Fibroblast of upper back skin (primary cell): ENCODE results near the gene GABRD.
"Not testable (repeated sequence)": the region's sequence is repeated elsewhere in the genome, so short reads cannot be mapped to it uniquely, and the experiment has no call there.

Source experiments
- DNase-seq: peaks from one replicate; pipeline ENCODE4 v3.0.0-alpha.2; 2013

GABRD gene

DNA sequence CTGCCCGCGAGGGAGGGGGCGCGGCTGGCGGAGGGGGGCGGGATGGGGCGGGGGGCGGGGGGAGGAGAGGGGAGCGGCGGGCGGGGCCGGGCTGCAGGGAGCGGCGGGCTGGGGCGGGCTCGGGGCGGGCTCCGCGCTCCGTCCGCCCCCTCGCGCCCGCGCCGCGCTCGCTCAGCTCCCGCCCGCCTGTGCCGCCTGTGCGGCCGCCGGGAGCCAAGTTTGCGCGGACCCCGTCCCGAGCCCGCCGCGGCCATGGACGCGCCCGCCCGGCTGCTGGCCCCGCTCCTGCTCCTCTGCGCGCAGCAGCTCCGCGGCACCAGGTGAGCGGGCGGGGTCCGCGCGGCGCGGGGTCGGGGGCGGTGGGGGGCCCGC, at the start of gene GABRD:
Gene GABRD (plus strand): TSS at position 174 of the 372 bp plus-strand sequence. CDS start 79 bp downstream, at position 253.
- DNase-seq: no peak

DNA sequence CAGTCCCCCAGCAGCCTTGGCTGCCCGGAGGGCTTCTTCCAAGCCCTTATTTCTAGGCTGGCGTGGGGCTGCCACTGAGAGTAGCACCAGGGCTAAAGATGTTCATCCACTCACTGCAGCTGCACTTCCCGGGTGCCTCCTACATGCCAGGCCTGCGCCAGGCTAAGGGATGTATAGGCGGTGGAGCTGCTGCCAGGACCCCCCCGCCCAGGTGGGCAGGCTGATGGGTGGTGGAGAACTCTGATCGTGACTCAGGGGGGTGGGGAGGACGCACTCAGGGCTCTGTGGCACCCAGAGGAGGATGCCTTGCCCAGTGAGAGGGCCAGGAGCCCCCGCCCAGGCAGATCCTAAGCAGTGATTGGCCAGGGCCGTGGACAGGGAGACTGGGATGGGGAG, 49.6 kb upstream of the GABRD start:
- DNase-seq: no peak

GRCh38 chr1:1969953-1970716, 49.0 kb upstream of the GABRD start:
- DNase-seq: no peak

DNA sequence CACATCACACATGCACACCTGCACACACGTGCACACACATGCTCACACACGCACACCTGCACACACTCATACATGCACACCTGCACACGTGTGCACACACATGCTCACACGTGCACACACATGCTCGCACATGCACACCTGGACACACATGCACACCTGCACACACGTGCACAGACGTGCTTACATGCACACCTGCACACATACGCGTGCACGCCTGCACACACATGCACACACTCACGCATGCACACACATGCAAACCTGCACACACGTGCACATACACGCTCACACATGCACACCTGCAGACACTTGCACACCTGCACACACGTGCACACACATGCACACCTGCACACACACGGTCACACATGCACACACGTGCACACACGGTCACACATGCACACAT, 48.1 kb upstream of the GABRD start:
- no peak for DNase-seq

GRCh38 chr1:1971688-1972087, 47.5 kb upstream of the GABRD start:
- no peak for DNase-seq

- DNase-seq: no peak
Observed at GRCh38 chr1:1972976-1973715, 46.0 kb upstream of the GABRD start.

DNA sequence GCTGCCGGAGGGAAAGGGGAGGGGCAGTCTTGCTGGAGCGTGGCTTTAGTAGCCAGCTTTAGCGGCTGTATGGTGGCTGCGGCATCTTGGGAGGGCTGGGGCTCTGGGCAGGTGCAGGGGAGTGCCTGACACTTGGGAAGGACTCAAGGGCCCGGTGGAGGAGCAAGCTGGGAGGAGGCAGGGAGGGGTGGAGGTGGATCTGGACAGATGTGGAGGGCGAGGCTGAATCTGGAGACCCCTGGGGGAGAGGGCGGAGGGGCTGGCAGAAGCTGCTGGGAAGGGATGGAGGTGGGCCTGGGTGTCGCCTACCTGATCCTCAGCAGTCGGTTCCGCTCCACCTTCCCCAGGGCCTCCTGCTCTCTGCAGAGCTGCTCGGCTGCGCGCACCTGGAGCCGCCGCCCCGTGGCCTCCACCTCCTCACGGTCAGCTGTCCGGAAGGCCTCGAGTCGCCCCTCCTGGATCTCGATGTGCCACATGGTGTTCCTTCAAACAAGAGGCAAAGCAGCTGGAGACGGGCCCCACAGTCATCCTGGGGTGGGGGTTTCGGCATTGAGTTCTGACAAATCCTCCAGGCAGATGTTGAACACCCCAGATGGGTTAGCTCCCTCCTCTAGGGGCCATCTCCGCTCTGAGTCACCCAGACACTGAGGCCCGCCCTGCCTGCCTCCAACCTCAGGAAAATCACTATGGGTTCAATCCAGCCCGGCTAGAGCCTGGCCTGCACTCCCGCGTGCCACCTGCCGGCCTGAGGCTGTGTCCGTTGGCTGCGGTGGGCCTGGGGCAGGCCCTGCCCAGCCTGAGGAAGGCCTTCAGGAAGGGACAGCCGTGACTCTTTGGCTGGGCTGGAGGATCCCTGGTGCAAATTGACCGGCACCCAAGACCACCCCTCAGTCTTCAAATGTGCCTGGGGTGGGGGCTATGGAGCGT, 45.2 kb upstream of the GABRD start:
- DNase-seq: no peak

GRCh38 chr1:1974834-1975233, 44.3 kb upstream of the GABRD start:
- DNase-seq: no peak

GRCh38 chr1:1975535-1975934, 43.6 kb upstream of the GABRD start:
- DNase-seq: no peak

- no peak for DNase-seq
Observed at GRCh38 chr1:1976031-1976430, 43.1 kb upstream of the GABRD start.

DNA sequence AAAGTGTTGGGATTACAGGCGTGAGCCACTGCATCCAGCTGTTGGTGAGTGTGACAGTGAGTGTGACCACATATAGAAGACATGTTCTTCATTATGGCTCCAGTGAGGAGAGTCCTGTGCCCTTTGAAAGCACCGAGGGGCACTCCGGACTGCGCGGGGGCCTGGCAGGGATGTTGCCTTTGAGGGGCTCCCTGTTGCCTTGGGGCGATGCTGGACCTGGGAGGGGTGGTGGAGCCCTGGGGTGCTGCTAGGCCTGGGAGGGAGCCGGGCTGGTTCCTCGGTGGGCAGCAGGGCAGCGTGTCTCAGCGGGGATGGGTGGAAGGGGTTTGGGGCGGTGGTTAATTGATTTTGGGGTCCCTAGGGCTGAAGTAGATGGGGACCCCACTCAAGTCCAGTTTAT, 41.0 kb upstream of the GABRD start:
- no peak for DNase-seq

GRCh38 chr1:1978690-1979481, 40.3 kb upstream of the GABRD start:
- DNase-seq: not testable (repeated sequence)

DNA sequence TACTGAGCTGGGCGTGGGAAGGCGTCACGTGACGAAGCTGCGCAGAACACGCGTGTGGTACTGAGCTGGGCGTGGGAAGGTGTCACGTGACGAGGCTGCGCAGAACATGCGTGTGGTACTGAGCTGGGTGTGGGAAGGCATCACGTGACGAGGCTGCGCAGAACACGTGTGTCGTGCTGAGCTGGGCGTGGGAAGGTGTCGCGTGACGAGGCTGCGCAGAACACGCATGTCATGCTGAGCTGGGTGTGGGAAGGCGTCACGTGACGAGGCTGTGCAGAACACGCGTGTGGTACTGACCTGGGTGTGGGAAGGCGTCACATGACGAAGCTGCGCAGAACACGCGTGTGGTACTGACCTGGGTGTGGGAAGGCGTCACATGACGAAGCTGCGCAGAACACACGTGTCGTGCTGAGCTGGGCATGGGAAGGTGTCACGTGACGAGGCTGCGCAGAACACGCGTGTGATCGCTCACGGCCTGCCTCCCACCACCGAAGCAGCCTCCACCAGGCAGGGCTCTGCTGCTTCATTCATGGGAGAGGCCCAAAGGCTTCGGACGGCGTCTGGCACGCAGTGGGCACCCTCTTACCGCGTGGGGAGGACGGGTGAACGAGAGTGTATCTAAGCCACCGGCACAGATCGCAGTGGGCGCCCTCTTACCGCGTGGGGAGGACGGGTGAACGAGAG, 39.5 kb upstream of the GABRD start:
- DNase-seq: no peak

DNA sequence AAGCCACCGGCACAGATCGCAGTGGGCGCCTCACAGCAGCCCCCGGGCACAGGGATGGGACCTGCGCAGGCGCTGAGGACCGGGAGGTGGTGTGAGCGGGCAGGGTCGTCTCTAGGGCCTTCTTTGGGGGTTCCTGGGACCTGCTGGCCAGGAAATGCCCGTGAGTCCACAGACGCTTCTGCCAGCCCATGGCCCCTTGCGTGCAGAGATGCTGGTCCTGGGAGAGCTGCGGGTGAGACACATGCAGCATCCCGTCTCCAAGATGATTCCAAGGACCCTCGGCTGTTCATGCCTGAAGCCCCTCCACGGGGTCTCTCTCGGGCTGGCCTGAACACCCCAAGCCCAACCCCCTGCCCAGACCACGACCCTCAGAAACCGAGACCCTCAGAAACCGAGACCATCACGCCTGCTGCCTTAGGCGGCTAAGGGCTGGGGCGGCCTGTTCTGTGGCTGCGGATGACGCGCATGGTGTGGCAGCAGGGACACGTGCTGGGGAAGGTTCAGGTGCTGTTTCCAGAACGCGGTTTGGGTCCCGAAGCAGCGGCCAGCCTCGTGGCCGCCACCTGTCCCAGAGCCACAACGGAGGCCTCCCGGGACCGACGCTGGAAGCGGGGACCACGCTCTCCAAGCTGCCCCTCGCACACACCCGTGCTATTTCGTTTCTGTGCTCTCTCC, 38.5 kb upstream of the GABRD start:
- no peak for DNase-seq

DNA sequence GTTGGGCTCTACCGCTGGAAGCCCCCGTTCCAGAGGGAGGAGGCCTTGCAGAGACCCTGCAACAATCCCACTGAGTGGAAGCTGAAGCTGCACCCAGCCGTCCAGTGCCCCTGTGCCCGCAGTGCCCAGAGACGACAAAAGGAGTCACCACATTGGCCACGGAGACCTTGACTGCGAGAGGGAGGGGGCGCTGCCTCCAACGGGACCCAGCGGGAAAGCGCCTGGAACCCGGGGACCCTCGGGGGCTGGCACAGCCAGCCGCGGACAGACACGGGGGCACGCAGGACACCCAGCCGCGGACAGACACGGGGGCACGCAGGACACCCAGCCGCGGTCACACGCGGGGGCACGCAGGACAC, 38.0 kb upstream of the GABRD start:
- no peak for DNase-seq

DNA sequence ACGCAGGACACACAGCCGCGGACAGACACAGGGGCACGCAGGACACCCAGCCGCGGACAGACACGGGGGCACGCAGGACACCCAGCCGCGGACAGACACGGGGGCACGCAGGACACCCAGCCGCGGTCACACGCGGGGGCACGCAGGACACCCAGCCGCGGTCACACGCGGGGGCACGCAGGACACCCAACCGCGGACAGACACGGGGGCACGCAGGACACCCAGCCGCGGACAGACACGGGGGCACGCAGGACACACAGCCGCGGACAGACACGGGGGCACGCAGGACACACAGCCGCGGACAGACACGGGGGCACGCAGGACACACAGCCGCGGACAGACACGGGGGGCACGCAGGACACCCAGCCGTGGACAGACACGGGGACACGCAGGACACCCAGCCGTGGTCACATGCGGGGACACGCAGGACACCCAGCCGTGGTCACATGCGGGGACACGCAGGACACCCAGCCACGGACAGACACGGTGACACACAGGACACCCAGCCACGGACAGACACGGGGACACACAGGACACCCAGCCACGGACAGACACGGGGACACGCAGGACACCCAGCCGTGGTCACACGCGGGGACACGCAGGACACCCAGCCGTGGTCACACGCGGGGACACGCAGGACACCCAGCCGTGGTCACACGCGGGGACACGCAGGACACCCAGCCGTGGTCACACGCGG, 37.4 kb upstream of the GABRD start:
- not testable (repeated sequence) for DNase-seq

DNA sequence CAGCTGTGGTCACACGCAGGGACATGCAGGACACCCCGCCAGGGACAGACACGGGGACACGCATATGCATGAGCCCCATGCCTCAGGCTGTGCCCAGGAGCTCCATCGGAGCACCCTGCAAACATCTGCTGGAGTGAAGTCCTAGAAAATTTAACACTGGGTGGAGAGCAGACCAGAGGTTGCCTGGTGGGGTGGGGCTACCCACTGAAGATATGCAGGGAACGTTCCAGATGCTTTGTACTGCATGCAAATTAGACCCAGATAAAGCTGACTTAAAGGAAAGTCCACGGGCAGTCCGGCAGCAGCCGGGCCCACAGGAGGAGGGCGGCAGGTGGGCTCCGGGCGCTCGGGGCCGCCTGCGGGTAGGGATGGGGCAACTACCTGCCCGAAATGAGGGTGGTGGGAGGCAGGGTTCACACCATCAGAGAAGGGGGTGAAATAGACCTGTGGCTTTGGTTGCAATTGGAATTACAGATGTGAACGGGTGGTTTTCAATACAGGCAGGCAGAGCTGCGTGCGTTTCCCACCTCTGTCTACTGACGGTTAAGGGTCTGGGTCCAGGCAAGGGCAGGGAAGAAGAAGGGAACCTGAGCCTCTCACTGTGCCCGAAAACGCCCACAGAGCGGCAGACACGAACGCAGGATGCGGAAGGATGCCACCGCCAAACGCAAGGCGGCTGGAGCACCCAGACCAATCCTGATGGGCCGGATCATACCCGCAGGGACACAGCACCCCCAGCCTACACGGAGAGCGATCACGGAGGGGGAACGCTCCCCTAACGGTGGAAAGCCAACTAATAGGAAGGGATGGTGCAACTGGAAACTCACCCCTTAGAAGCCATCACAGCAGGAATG, 36.5 kb upstream of the GABRD start:
- no peak for DNase-seq

- DNase-seq: no peak
Observed at GRCh38 chr1:1984560-1985070, 34.5 kb upstream of the GABRD start.

DNA sequence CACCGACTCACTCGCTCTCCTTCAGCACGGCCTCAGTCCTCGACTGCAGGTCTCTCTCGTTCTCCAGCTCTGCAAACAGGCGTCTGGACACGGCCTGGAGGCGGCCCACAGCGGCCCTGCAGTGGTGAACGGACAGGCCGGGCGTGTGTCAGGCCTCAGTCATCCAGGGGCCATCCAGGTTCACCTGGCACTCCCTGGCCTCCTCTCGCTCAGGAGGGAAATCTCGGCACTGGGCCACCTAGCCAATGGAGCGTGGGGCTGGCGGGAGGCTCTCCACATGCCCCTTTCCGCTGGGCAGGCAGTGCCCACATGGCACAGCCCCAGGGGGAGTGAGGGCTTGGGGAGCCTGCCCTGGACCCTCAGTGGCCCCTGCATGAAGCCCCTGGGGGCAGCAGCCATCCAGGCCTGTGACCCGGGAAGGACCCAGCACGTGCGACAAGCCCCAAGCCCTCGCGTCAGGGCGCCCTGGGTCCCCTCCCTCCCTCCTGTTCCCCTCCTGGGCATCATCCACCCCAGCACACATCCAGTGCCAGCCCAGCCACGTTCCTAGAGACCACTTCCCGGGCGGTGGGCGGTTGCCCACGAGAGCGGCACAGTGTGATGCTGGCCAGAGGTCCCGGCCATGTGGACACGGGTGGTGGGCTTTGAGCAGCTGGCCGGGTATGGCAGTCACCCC, 33.6 kb upstream of the GABRD start:
- no peak for DNase-seq
